Activated CD4-positive, alpha-beta T cell treated with anti-CD3 and anti-CD28 coated beads for 36 hours (primary cell): ENCODE measurements around the gene RENBP. TPM values are rescaled to one million over a fixed set of nuclear protein-coding genes. Genes with fewer than 3 reads are reported as not detected.

Source experiments
- ATAC-seq: fragments of 200-7000 bp; cut with Tn5 transposase; one replicate; pipeline ENCODE4 v1.10.0; 2021; ENCODE audit warnings: mild to moderate bottlenecking, moderate library complexity
- CTCF ChIA-PET: fragments of 350-600 bp; sonication (Branson Sonifier 250); formaldehyde crosslinking; loops from one replicate; lab custom pipeline; 2021; ENCODE audit warnings: antibody characterized with exemption; lab: Charles Lee
- POLR2A ChIA-PET: fragments of 350-600 bp; sonication (Branson Sonifier 250); formaldehyde crosslinking; loops from one replicate; lab custom pipeline; 2021; ENCODE audit warnings: antibody characterized with exemption, inconsistent platforms; lab: Charles Lee
- DNase-seq: peaks from one replicate; pipeline ENCODE4 v3.0.0-alpha.2; 2020
- H3K27ac Mint-ChIP-seq: one replicate; pipeline ENCODE4 v1.8.0; 2021; ENCODE audit warnings: mixed read lengths
- H3K27me3 Mint-ChIP-seq: one replicate; pipeline ENCODE4 v1.8.0; 2021; ENCODE audit warnings: mixed read lengths
- H3K36me3 Mint-ChIP-seq: one replicate; pipeline ENCODE4 v1.8.0; 2021; ENCODE audit warnings: low read depth, mixed read lengths
- H3K4me1 Mint-ChIP-seq: one replicate; pipeline ENCODE4 v1.8.0; 2021; ENCODE audit warnings: mixed read lengths
- H3K4me3 Mint-ChIP-seq: one replicate; pipeline ENCODE4 v1.8.0; 2021; ENCODE audit warnings: mild to moderate bottlenecking, moderate library complexity, mixed read lengths
- H3K9me3 Mint-ChIP-seq: one replicate; pipeline ENCODE4 v1.8.0; 2021; ENCODE audit warnings: low read depth, mixed read lengths
- intact Hi-C, 2 experiments: fragments of 100-400 bp; cut with DNase I in 1 of 2; cut with micrococcal nuclease in 1 of 2; formaldehyde crosslinking; loops; one replicate each; pipeline versions ENCODE4 v1.14.2 to v1.15.1; 2022 to 2024; cut with DNase I, micrococcal nuclease
- microRNA-seq: library from miRNA; unstranded; fragments of <30 nt; microRNA quantifications from one replicate; pipeline ENCODE4 v1.2.0, GENCODE V29; 2021; ENCODE audit warnings: borderline replicate concordance
- total RNA-seq, 2 experiments: library from RNA; stranded (reverse); gene quantifications; one replicate each; pipeline ENCODE4 v1.2.3, GENCODE V29; 2021

The RENBP gene
- total RNA-seq, 2 experiments from 2014 or later, result 6.0 to 8.1 TPM

GRCh38 chrX:153888344-153888743, 56.1 kb downstream of the RENBP start:
- Mint-ChIP-seq H3K27ac (no peak overlapping the region), H3K9me3 (no peaks in the 10 kb centered on the region), H3K4me1 (peaks cover 4% of the 10 kb centered on the region), H3K4me3 (no peak overlapping the region), H3K36me3 (no peaks in the 10 kb centered on the region), H3K27me3 (peaks cover 9% of the 10 kb centered on the region)
- DNase-seq (no peak), ATAC-seq (no peak)
- POLR2A ChIA-PET, result no interaction called here
- intact Hi-C loops, result loop anchor here in 1 of 2 experiments (5.0 kb wide), 1 partner anchor 71 kb away; no protein-coding TSS in a partner anchor
- CTCF ChIA-PET, result no interaction called here

GRCh38 chrX:153887385-153887784, 57.1 kb downstream of the RENBP start:
- CTCF ChIA-PET, result interaction anchor here (1.2 kb wide), 1 partner anchor 120 kb away, joined by 4 read pairs; no protein-coding TSS in a partner anchor
- no peak for ATAC-seq
- intact Hi-C loops, result loop anchor here in 1 of 2 experiments (5.0 kb wide), 1 partner anchor 70 kb away; no protein-coding TSS in a partner anchor
- H3K27ac Mint-ChIP-seq, result no peak overlapping the region
- no peaks in the 10 kb centered on the region for H3K36me3 Mint-ChIP-seq
- peaks cover 9% of the 10 kb centered on the region for H3K27me3 Mint-ChIP-seq
- no peak for DNase-seq
- H3K4me1 Mint-ChIP-seq, result peaks cover 4% of the 10 kb centered on the region
- POLR2A ChIA-PET, result interaction anchor here (0.6 kb wide), 1 partner anchor 30 kb away, joined by 3 read pairs; no protein-coding TSS in a partner anchor
- no peaks in the 10 kb centered on the region for H3K9me3 Mint-ChIP-seq
- H3K4me3 Mint-ChIP-seq, result no peak overlapping the region

- peaks cover 12% of the 10 kb centered on the region for H3K27me3 Mint-ChIP-seq
- peaks cover 4% of the 10 kb centered on the region for H3K4me1 Mint-ChIP-seq
- DNase-seq (no peak), ATAC-seq (no peak)
- H3K9me3 Mint-ChIP-seq, result no peaks in the 10 kb centered on the region
- no peak overlapping the region for H3K27ac Mint-ChIP-seq
- ChIA-PET POLR2A (interaction anchor here (0.6 kb wide), 1 partner anchor 30 kb away, joined by 3 read pairs; no protein-coding TSS in a partner anchor), CTCF (interaction anchor here (0.5 to 1.2 kb wide), 3 partner anchors 65 to 219 kb away, joined by 3 to 4 read pairs (median 4); no protein-coding TSS in a partner anchor)
- H3K4me3 Mint-ChIP-seq, result no peak overlapping the region
- intact Hi-C loops, result loop anchor here in 1 of 2 experiments (5.0 kb wide), 1 partner anchor 70 kb away; no protein-coding TSS in a partner anchor
- no peaks in the 10 kb centered on the region for H3K36me3 Mint-ChIP-seq
These were observed 57.5 kb downstream of the RENBP start for GRCh38 chrX:153886915-153887314.

- H3K27me3 Mint-ChIP-seq, result peaks cover 12% of the 10 kb centered on the region
- no peaks in the 10 kb centered on the region for H3K36me3 Mint-ChIP-seq
- peak; percentile 66 for ATAC-seq
- intact Hi-C loops, result loop anchor here in 1 of 2 experiments (5.0 kb wide), 1 partner anchor 69 kb away; no protein-coding TSS in a partner anchor
- POLR2A ChIA-PET, result interaction anchor here (0.6 kb wide), 1 partner anchor 31 kb away, joined by 3 read pairs; no protein-coding TSS in a partner anchor
- peak within 1 kb of the TSS; percentile 41 for H3K4me3 Mint-ChIP-seq
- peaks cover 4% of the 10 kb centered on the region for H3K4me1 Mint-ChIP-seq
- no peak within 1 kb of the TSS for H3K27ac Mint-ChIP-seq
- CTCF ChIA-PET, result interaction anchor here (0.5 to 1.2 kb wide), 3 partner anchors 64 to 218 kb away, joined by 3 to 4 read pairs (median 4); no protein-coding TSS in a partner anchor
- no peaks in the 10 kb centered on the region for H3K9me3 Mint-ChIP-seq
- peak; percentile 65 for DNase-seq
These were observed 58.2 kb downstream of the RENBP start, which contains the start of gene L1CAM for GRCh38 chrX:153885968-153886903. L1CAM (minus strand) TSS chrX:153886173; CDS start chrX:153875836, 10,337 bp downstream.

Small RNA genes within 50 kb of the gene (microRNA-seq; reads per million reads assigned to microRNA genes)
- gene MIR3202-1 (not detected), gene MIR3202-2 (not detected)

Other genes starting within 250 kb of the RENBP start
- 100 to 1,000 TPM in 1 of 2 experiments, 10 to 100 TPM in 1; 78.0 to 106 TPM for gene BCAP31, start 220.3 kb downstream of the RENBP start, total RNA-seq
- 1 to 10 TPM; 4.5 to 4.8 TPM for gene ABCD1, start 219.8 kb downstream of the RENBP start, total RNA-seq
- 1 to 10 TPM; 1.6 to 2.4 TPM for gene PLXNB3, start 180.4 kb downstream of the RENBP start, total RNA-seq
- gene SRPK3, start 163.6 kb downstream of the RENBP start, total RNA-seq, result not detected
- 10 to 100 TPM; 48.8 to 62.4 TPM for gene IDH3G, start 150.3 kb downstream of the RENBP start, total RNA-seq
- gene SSR4, start 150.0 kb downstream of the RENBP start, total RNA-seq, result 100 to 1,000 TPM; 124 to 146 TPM
- 1 to 10 TPM; 2.4 to 4.3 TPM for gene PDZD4, start 114.1 kb downstream of the RENBP start, total RNA-seq
- under 1 TPM; 0.47 to 0.57 TPM for gene L1CAM, start 58.5 kb downstream of the RENBP start, total RNA-seq
- gene AVPR2, start 40.0 kb downstream of the RENBP start, total RNA-seq, result not detected
- gene ARHGAP4, start 18.4 kb downstream of the RENBP start, total RNA-seq, result 100 to 1,000 TPM; 130 to 135 TPM
- gene NAA10, start 9.6 kb downstream of the RENBP start, total RNA-seq, result 100 to 1,000 TPM; 108 to 115 TPM
- gene HCFC1, start 27.2 kb upstream of the RENBP start, total RNA-seq, result 100 to 1,000 TPM in 1 of 2 experiments, 10 to 100 TPM in 1; 99.5 to 147 TPM
- 1 to 10 TPM; 4.4 to 5.4 TPM for gene TMEM187, start 28.1 kb upstream of the RENBP start, total RNA-seq
- gene IRAK1, start 75.3 kb upstream of the RENBP start, total RNA-seq, result 10 to 100 TPM; 84.3 to 93.6 TPM
- 10 to 100 TPM; 50.7 to 60.0 TPM for gene MECP2, start 153.1 kb upstream of the RENBP start, total RNA-seq
- not detected for gene OPN1LW, start 199.6 kb upstream of the RENBP start, total RNA-seq
- not detected for gene OPN1MW, start 238.0 kb upstream of the RENBP start, total RNA-seq